ENCODE results near the gene CA10.

DNA sequence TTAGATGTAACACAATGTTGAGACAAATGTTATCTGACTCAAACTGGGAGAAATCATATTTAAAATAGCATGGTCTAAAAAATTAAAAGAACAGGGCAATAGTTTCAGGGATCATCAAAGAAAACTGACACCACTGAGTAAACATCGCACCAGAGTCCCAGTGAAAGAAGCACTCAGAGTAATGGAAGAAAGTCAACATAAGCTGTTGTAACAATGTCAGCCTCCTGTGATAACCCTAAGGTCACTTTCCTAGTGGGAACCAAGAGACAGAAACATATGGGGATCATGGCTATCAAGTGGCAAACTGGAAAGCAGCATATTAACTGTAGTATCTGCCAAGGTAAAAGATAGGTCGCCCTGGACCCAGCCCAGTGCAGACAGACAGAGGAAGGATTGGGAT lies 160.8 kb downstream of the CA10 start:
- TF ChIP-seq TAF1 (IDR thresholded peaks at IDR 0.05; ENCODE audit: borderline replicate concordance, insufficient read depth, low read length): no peak
- TF ChIP-seq POLR2AphosphoS5 (IDR thresholded peaks at IDR 0.05; ENCODE audit: low read depth, low read length): no peak
- TF ChIP-seq, protein P1, sequence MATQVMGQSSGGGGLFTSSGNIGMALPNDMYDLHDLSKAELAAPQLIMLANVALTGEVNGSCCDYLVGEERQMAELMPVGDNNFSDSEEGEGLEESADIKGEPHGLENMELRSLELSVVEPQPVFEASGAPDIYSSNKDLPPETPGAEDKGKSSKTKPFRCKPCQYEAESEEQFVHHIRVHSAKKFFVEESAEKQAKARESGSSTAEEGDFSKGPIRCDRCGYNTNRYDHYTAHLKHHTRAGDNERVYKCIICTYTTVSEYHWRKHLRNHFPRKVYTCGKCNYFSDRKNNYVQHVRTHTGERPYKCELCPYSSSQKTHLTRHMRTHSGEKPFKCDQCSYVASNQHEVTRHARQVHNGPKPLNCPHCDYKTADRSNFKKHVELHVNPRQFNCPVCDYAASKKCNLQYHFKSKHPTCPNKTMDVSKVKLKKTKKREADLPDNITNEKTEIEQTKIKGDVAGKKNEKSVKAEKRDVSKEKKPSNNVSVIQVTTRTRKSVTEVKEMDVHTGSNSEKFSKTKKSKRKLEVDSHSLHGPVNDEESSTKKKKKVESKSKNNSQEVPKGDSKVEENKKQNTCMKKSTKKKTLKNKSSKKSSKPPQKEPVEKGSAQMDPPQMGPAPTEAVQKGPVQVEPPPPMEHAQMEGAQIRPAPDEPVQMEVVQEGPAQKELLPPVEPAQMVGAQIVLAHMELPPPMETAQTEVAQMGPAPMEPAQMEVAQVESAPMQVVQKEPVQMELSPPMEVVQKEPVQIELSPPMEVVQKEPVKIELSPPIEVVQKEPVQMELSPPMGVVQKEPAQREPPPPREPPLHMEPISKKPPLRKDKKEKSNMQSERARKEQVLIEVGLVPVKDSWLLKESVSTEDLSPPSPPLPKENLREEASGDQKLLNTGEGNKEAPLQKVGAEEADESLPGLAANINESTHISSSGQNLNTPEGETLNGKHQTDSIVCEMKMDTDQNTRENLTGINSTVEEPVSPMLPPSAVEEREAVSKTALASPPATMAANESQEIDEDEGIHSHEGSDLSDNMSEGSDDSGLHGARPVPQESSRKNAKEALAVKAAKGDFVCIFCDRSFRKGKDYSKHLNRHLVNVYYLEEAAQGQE (IDR thresholded peaks at IDR 0.05; ENCODE audit: insufficient read depth in 1 of 2, low read depth in 2 of 2, low read length in 2 of 2): no peak

All from PFSK-1 (cell line).